Sigmoid colon (tissue), 6 donors: ENCODE results near the gene LASP1NB.

Source experiments
- DNase-seq: peaks from one replicate; pipeline ENCODE4 v3.0.0-alpha.2; 2019
- H3K27ac ChIP-seq, 4 donors: fragments of 200-600 bp; sonication (generic); one replicate each; pipeline ENCODE4 v1.5.1; 2016 to 2019; ENCODE audit warnings: mild to moderate bottlenecking in 1 of 4
- H3K27me3 ChIP-seq, 3 donors: fragments of 200-600 bp; sonication (generic); one replicate each; pipeline ENCODE4 v1.5.1; 2019; ENCODE audit warnings: mild to moderate bottlenecking in 1 of 3
- H3K36me3 ChIP-seq, 4 donors: fragments of 200-600 bp; sonication (generic); one replicate each; pipeline ENCODE4 v1.5.1; 2016 to 2019
- H3K4me1 ChIP-seq, 4 donors: fragments of 200-600 bp; sonication (generic); one replicate each; pipeline ENCODE4 v1.5.1; 2017 to 2019
- H3K4me3 ChIP-seq, 4 donors: fragments of 200-600 bp; sonication (generic); one replicate each; pipeline ENCODE4 v1.5.1; 2017 to 2019; ENCODE audit warnings: mild to moderate bottlenecking in 2 of 4, moderate library complexity in 1 of 4
- H3K9me3 ChIP-seq, 4 donors: fragments of 200-600 bp in 3 of 4; sonication (generic) in 3 of 4; one replicate each; pipeline versions ENCODE4 v1.5.1 to v1.6.1; 2013 to 2019
- EP300 ChIP-seq, 4 donors: sonication (generic); formaldehyde crosslinking; IDR thresholded peaks; one replicate each; pipeline ENCODE4 v1.6.1; 2017; ENCODE audit warnings: antibody characterized with exemption in 4 of 4
- POLR2A ChIP-seq, 2 donors: fragments of 450-650 bp; IDR thresholded peaks; one replicate each; pipeline ENCODE4 v1.6.1; 2016; ENCODE audit warnings: antibody characterized with exemption in 2 of 2, mild to moderate bottlenecking in 2 of 2, moderate library complexity in 2 of 2
- POLR2AphosphoS5 ChIP-seq, 4 donors: sonication (generic); formaldehyde crosslinking; IDR thresholded peaks; one replicate each; pipeline ENCODE4 v1.6.1; 2017; ENCODE audit warnings: antibody characterized with exemption in 4 of 4
- WGBS, 2 donors: extraction: QIAGEN DNeasy Blood & Tissue Kit; methylation state at CpG; one replicate each; pipeline ENCODE4 v1.1.7; 2013; 5-methylcytosine and 5-hydroxymethylcytosine counted together
- intact Hi-C: fragments of 100-400 bp; cut with DNase I; formaldehyde crosslinking; loops from one replicate; pipeline ENCODE4 v1.15.1; 2023
- TF ChIP-seq, protein P1 (sequence below), 4 experiments: fragments of 450-650 bp in 3 of 4; fragments of 200-600 bp in 1 of 4; IDR thresholded peaks; one replicate each; pipeline ENCODE4 v1.5.1; 2016 to 2019; ENCODE audit warnings: antibody characterized with exemption in 4 of 4, mild to moderate bottlenecking in 3 of 4, moderate library complexity in 2 of 4
- donor health status: healthy with polysubstance abuse.
- donor health status: healthy.

LASP1NB gene

DNA sequence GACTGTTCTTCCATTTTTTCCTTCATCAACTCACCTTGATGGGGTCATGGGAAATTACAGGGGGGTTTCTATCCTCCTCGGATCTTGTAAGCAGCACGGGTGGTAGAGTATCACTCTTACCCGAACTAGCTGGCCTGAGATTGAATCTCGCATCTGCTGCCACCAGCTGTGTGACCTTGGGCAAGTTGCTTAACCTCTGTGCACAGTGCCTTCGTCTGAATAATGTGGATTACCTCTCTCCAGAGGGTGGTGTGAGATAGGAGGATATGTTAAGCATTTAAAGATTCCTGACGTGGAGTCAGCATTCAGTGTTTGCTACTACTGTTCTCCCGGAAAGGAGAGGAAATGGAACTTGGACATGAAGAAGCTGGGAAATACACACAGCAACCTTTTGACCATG is 31.1 kb upstream of the LASP1NB start:
- no peak for DNase-seq
- peaks cover 9 to 49% (median 38%) of the 10 kb centered on the region in 4 donors for H3K36me3 ChIP-seq
- H3K9me3 ChIP-seq = no peaks in the 10 kb centered on the region
- H3K27ac ChIP-seq = peak overlapping the region; percentile 35 to 67 (median 58)
- 58 to 72% methylated on average over 7 of the region's 7 CpGs for WGBS, 2 donors
- TF ChIP-seq, protein P1, sequence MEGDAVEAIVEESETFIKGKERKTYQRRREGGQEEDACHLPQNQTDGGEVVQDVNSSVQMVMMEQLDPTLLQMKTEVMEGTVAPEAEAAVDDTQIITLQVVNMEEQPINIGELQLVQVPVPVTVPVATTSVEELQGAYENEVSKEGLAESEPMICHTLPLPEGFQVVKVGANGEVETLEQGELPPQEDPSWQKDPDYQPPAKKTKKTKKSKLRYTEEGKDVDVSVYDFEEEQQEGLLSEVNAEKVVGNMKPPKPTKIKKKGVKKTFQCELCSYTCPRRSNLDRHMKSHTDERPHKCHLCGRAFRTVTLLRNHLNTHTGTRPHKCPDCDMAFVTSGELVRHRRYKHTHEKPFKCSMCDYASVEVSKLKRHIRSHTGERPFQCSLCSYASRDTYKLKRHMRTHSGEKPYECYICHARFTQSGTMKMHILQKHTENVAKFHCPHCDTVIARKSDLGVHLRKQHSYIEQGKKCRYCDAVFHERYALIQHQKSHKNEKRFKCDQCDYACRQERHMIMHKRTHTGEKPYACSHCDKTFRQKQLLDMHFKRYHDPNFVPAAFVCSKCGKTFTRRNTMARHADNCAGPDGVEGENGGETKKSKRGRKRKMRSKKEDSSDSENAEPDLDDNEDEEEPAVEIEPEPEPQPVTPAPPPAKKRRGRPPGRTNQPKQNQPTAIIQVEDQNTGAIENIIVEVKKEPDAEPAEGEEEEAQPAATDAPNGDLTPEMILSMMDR (IDR thresholded peaks at IDR 0.05) = no peak
- no peak for TF ChIP-seq POLR2AphosphoS5 (IDR thresholded peaks at IDR 0.05)
- no peak for TF ChIP-seq EP300 (IDR thresholded peaks at IDR 0.05)
- no peak for TF ChIP-seq POLR2A (IDR thresholded peaks at IDR 0.05)
- H3K4me3 ChIP-seq = no peak overlapping the region
- H3K4me1 ChIP-seq = peaks cover 0 to 59% (median 54%) of the 10 kb centered on the region in 4 donors
- no peaks in the 10 kb centered on the region for H3K27me3 ChIP-seq
- intact Hi-C loops = no loop called here

DNA sequence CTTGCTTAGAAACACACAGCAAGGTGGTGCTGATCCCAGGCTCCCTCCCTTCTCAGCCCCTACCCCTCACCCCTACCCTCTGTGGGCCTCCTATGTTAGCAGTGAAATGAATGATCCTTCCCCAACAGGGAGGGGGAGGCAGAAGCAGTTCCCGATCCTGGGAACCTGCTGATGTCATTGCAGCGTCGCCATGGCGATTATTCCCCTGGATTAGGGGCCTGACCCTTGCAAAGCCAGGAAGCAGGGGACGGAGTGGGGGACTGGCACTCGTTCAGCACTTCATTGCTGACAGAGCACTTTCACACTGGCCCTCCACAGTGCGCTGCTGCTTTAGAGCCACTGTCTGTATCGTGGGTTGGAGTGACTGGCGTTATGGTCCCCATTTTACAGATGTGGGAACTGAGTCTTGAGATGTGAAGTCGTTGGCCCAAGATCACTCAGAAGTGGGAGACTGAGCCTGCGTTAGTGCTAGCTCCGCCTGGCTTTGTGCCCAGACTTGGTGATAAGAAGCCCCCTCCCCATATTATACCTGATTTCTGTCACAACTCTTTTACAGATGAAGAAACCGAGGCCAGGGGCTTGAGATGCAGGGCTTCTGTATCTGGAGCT is 29.0 kb upstream of the LASP1NB start:
- peaks cover 0 to 77% (median 67%) of the 10 kb centered on the region in 4 donors for H3K4me1 ChIP-seq
- peaks cover 0 to 36% (median 24%) of the 10 kb centered on the region in 4 donors for H3K36me3 ChIP-seq
- H3K27me3 ChIP-seq = no peaks in the 10 kb centered on the region
- DNase-seq = no peak
- H3K9me3 ChIP-seq = no peaks in the 10 kb centered on the region
- 71 to 75% methylated on average over 13 of the region's 13 CpGs for WGBS, 2 donors
- no peak for TF ChIP-seq POLR2AphosphoS5 (IDR thresholded peaks at IDR 0.05)
- TF ChIP-seq, protein P1 (IDR thresholded peaks at IDR 0.05) = no peak
- TF ChIP-seq POLR2A (IDR thresholded peaks at IDR 0.05) = no peak
- no peak for TF ChIP-seq EP300 (IDR thresholded peaks at IDR 0.05)
- peak overlapping the region; percentile 65 to 69 (median 67) for H3K27ac ChIP-seq
- H3K4me3 ChIP-seq = no peak overlapping the region
- intact Hi-C loops = no loop called here

DNA sequence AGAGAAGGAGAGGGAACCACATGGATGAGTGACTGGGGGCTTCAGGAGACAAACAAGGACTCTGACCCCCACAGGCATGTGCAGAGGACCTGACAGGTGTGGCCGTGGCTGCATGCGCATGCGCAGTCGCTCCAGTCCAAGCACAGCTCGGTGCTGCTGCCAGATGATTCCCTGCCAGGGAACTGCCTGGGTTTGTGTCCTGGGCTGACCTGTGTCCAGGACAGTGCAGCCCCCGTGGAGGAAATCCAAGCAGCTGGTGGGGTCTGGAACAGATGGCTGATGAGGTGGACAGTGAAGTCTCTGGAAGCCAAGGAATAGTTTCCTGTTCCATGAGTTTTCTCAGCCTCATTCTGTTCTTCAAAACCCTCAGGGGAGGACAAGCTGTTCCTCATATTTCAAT is 28.2 kb upstream of the LASP1NB start:
- peaks cover 0 to 82% (median 69%) of the 10 kb centered on the region in 4 donors for H3K4me1 ChIP-seq
- peak; percentile 89 for DNase-seq
- H3K4me3 ChIP-seq = no peak overlapping the region
- H3K27ac ChIP-seq = peak overlapping the region; percentile 65 to 69 (median 67)
- TF ChIP-seq POLR2AphosphoS5 (IDR thresholded peaks at IDR 0.05) (peak in 3 of 4 donors; percentile 31 to 45 (median 35)), POLR2A (IDR thresholded peaks at IDR 0.05) (no peak), EP300 (IDR thresholded peaks at IDR 0.05) (peak in 1 of 4 donors; percentile 55)
- TF ChIP-seq, protein P1 (IDR thresholded peaks at IDR 0.05) = no peak
- peaks cover 0 to 29% (median 16%) of the 10 kb centered on the region in 4 donors for H3K36me3 ChIP-seq
- H3K9me3 ChIP-seq = no peaks in the 10 kb centered on the region
- intact Hi-C loops = no loop called here
- no peaks in the 10 kb centered on the region for H3K27me3 ChIP-seq
- WGBS, 2 donors = 43 to 59% methylated on average over 6 of the region's 6 CpGs

DNA sequence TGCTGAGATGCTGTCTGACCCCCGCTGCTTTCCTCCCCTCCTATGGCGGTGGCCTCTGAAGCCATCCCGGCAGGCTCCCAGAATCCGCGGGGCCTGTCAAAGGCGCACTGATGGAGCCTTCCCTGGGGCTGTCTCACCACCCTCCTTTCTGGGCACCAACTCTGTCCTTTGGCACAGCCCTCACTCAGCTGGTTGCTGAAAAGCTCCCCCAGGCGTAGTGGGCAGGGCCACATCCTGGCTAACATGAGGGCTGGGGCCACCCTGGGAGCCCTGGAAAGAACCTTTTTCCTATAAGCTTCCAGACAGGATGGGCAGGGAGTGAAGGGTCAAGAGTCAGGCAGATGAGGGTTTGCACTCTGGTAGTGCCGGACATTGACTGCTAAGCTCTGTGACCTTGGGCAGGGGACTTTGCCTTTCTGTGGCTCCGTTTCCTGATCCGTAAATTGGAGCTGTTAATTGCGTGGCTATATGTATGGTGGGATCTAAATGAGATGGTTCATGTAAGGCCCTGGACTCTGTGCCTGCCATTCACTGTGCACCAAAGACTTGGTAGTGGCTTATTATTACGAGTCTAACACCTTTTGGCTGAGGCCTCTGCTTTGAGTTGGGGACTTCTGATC is 27.6 kb upstream of the LASP1NB start:
- TF ChIP-seq, protein P1 (IDR thresholded peaks at IDR 0.05) = no peak
- no peak for TF ChIP-seq EP300 (IDR thresholded peaks at IDR 0.05)
- no peak for TF ChIP-seq POLR2A (IDR thresholded peaks at IDR 0.05)
- no peak for TF ChIP-seq POLR2AphosphoS5 (IDR thresholded peaks at IDR 0.05)
- no peak for DNase-seq
- WGBS, 2 donors = 42 to 71% methylated on average over 12 of the region's 12 CpGs
- Histone ChIP-seq H3K27me3 (no peaks in the 10 kb centered on the region), H3K27ac (peak overlapping the region; percentile 65 to 69 (median 67)), H3K36me3 (peaks cover 0 to 27% (median 13%) of the 10 kb centered on the region in 4 donors), H3K4me3 (no peak overlapping the region), H3K9me3 (no peaks in the 10 kb centered on the region), H3K4me1 (peaks cover 0 to 80% (median 66%) of the 10 kb centered on the region in 4 donors)
- intact Hi-C loops = no loop called here
